Right lobe of liver (tissue), 6 donors: ENCODE measurements around the gene SPP2. TPM values are rescaled to one million over a fixed set of nuclear protein-coding genes. Genes with fewer than 3 reads are reported as not detected.
A peak's percentile ranks its signal among the peaks of the same experiment; 100 is the strongest.

ENCODE experiments used
- ATAC-seq, 4 donors: fragments of 200-7000 bp; cut with Tn5 transposase; one replicate each; pipeline ENCODE4 v1.9.1; 2020; ENCODE audit warnings: mild to moderate bottlenecking in 4 of 4, moderate library complexity in 4 of 4
- DNase-seq, 3 donors: peaks; one replicate each; pipeline ENCODE4 v3.0.0-alpha.2; 2020
- H3K27ac ChIP-seq, 3 donors: fragments of 200-600 bp; one replicate each; pipeline ENCODE4 v1.8.0; 2022
- H3K27me3 ChIP-seq, 2 donors: fragments of 200-600 bp; one replicate each; pipeline ENCODE4 v1.8.0; 2022
- H3K36me3 ChIP-seq, 4 donors: fragments of 200-600 bp; sonication (generic) in 1 of 4; one replicate each; pipeline versions ENCODE4 v1.5.1 to v1.8.0; 2017 to 2022; ENCODE audit warnings: control low read depth in 1 of 4
- H3K4me1 ChIP-seq, 4 donors: fragments of 200-600 bp; sonication (generic) in 1 of 4; one replicate each; pipeline versions ENCODE4 v1.5.1 to v1.8.0; 2017 to 2022; ENCODE audit warnings: control low read depth in 1 of 4
- H3K4me3 ChIP-seq, 3 donors: fragments of 200-600 bp; one replicate each; pipeline ENCODE4 v1.8.0; 2022
- H3K9me3 ChIP-seq, 4 donors: fragments of 200-600 bp; sonication (generic) in 1 of 4; one replicate each; pipeline versions ENCODE4 v1.5.1 to v1.8.0; 2017 to 2022; ENCODE audit warnings: control low read depth in 1 of 4
- CTCF ChIP-seq, 4 donors: fragments of 200-600 bp in 3 of 4; fragments of 450-650 bp in 1 of 4; IDR thresholded peaks; one replicate each; pipeline versions ENCODE4 v1.5.1 to v1.8.0; 2016 to 2022; ENCODE audit warnings: antibody characterized with exemption in 4 of 4, mild to moderate bottlenecking in 2 of 4
- POLR2A ChIP-seq: fragments of 450-650 bp; IDR thresholded peaks from one replicate; pipeline ENCODE4 v1.6.1; 2017; ENCODE audit warnings: antibody characterized with exemption, mild to moderate bottlenecking
- WGBS: methylation state at CpG from one replicate; pipeline ENCODE4 v1.1.6; 2018; ENCODE audit warnings: low coverage, low lambda C conversion rate; ENCODE audit not compliant: insufficient coverage; ENCODE audit errors: missing lambda C conversion rate; 5-methylcytosine and 5-hydroxymethylcytosine counted together
- intact Hi-C, 2 donors: fragments of 100-400 bp; cut with DNase I; formaldehyde crosslinking; loops; one replicate each; pipeline versions ENCODE4 v1.11.2 to v1.14.1; 2022
- total RNA-seq, 6 experiments: library from RNA; depleted of rRNA in 2 of 6; stranded (reverse); fragments of >200 nt in 2 of 6; fragmentation: NEBNext Ultra II Directional in 3 of 6; extraction: Animal tissue kit (Norgen Biotek cat#: 25700) in 3 of 6; gene quantifications; one replicate each; pipeline versions ENCODE4 v1.1.0 to v1.2.4, GENCODE V29; 2016 to 2023
- donor health status: DM: no; HTN: yes; CAD: no.
- donor health status: DM: no; HTN: no; CAD: no.
- donor health status: DM: no; HTN: no; CAD: no.
- donor health status: DM: no; HTN: yes; CAD: no.
- donor health status: DM: no; HTN: yes; CAD: no.

SPP2 gene
- total RNA-seq, 6 experiments from 2014 or later: 31.9 to 177 (median 70.2) TPM

GRCh38 chr2:234046521-234046920 is 4.0 kb upstream of the SPP2 start:
- ATAC-seq (no peak), DNase-seq (no peak)
- Histone ChIP-seq H3K36me3 (no peaks in the 10 kb centered on the region), H3K4me3 (no peak overlapping the region), H3K27me3 (no peaks in the 10 kb centered on the region), H3K9me3 (no peaks in the 10 kb centered on the region), H3K27ac (no peak overlapping the region), H3K4me1 (peaks cover 0 to 6% (median 0%) of the 10 kb centered on the region in 4 donors)
- intact Hi-C loops: no loop called here
- WGBS: 78% methylated on average over 3 of the region's 3 CpGs
- TF ChIP-seq CTCF (IDR thresholded peaks at IDR 0.05) (no peak), POLR2A (no peak)

GRCh38 chr2:234047361-234047760 is 3.1 kb upstream of the SPP2 start:
- Histone ChIP-seq H3K9me3 (no peaks in the 10 kb centered on the region), H3K27ac (no peak overlapping the region), H3K27me3 (no peaks in the 10 kb centered on the region), H3K4me1 (peaks cover 0 to 11% (median 0%) of the 10 kb centered on the region in 4 donors), H3K4me3 (no peak overlapping the region), H3K36me3 (no peaks in the 10 kb centered on the region)
- TF ChIP-seq CTCF (IDR thresholded peaks at IDR 0.05): no peak
- no peak for TF ChIP-seq POLR2A
- ATAC-seq: no peak
- no peak for DNase-seq
- intact Hi-C loops: no loop called here

- H3K36me3 ChIP-seq: no peaks in the 10 kb centered on the region
- no peak overlapping the region for H3K27ac ChIP-seq
- H3K9me3 ChIP-seq: no peaks in the 10 kb centered on the region
- intact Hi-C loops: no loop called here
- peaks cover 0 to 16% (median 0%) of the 10 kb centered on the region in 4 donors for H3K4me1 ChIP-seq
- 83% methylated on average over 4 of the region's 4 CpGs for WGBS
- TF ChIP-seq POLR2A (no peak), CTCF (IDR thresholded peaks at IDR 0.05) (no peak)
- H3K27me3 ChIP-seq: no peaks in the 10 kb centered on the region
- ATAC-seq: no peak
- DNase-seq: no peak
- H3K4me3 ChIP-seq: no peak overlapping the region
These were observed 2.5 kb upstream of the SPP2 start for GRCh38 chr2:234048049-234048448.

GRCh38 chr2:234051374-234052070 is 1.0 kb downstream of the SPP2 start:
- DNase-seq: no peak
- H3K27ac ChIP-seq: peak overlapping the region in 2 of 3 donors; percentile 54 to 75
- H3K4me3 ChIP-seq: peak overlapping the region; percentile 12 to 60 (median 48)
- H3K27me3 ChIP-seq: no peaks in the 10 kb centered on the region
- 30% methylated on average over 4 of the region's 4 CpGs for WGBS
- H3K9me3 ChIP-seq: no peaks in the 10 kb centered on the region
- peak; percentile 61 to 68 (median 62) for ATAC-seq
- TF ChIP-seq CTCF (IDR thresholded peaks at IDR 0.05) (no peak), POLR2A (no peak)
- H3K36me3 ChIP-seq: no peaks in the 10 kb centered on the region
- H3K4me1 ChIP-seq: peaks cover 0 to 19% (median 0%) of the 10 kb centered on the region in 4 donors
- intact Hi-C loops: no loop called here
